Keratinocyte (primary cell): Measurements from ENCODE around the gene CCDC174.

Experiments
- EZH2 ChIP-seq: IDR thresholded peaks from one replicate; pipeline ENCODE4 v1.6.1; 2012; ENCODE audit warnings: inconsistent platforms, mild to moderate bottlenecking, low read length, moderate library complexity
- TF ChIP-seq, protein P1 (sequence below), 3 experiments: IDR thresholded peaks in 1 of 3; conservative IDR thresholded peaks in 1 of 3; optimal IDR thresholded peaks in 1 of 3; 2 replicates in 2 of 3; 3 replicates in 1 of 3; pipeline versions ENCODE3 to v1.5.1; 2011; ENCODE audit warnings: low read length in 3 of 3, mild to moderate bottlenecking in 3 of 3, moderate library complexity in 2 of 3, control low read depth in 1 of 3, inconsistent platforms in 1 of 3; ENCODE audit not compliant: insufficient read depth in 2 of 3; ENCODE audit errors: extremely low read depth in 1 of 3

- TF ChIP-seq, protein P1, sequence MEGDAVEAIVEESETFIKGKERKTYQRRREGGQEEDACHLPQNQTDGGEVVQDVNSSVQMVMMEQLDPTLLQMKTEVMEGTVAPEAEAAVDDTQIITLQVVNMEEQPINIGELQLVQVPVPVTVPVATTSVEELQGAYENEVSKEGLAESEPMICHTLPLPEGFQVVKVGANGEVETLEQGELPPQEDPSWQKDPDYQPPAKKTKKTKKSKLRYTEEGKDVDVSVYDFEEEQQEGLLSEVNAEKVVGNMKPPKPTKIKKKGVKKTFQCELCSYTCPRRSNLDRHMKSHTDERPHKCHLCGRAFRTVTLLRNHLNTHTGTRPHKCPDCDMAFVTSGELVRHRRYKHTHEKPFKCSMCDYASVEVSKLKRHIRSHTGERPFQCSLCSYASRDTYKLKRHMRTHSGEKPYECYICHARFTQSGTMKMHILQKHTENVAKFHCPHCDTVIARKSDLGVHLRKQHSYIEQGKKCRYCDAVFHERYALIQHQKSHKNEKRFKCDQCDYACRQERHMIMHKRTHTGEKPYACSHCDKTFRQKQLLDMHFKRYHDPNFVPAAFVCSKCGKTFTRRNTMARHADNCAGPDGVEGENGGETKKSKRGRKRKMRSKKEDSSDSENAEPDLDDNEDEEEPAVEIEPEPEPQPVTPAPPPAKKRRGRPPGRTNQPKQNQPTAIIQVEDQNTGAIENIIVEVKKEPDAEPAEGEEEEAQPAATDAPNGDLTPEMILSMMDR (optimal IDR thresholded peaks at IDR 0.05 in 1 of 3, IDR thresholded peaks at IDR 0.05 in 1 of 3, conservative IDR thresholded peaks at IDR 0.05 in 1 of 3; ENCODE audit: extremely low read depth in 1 of 3, insufficient read depth in 2 of 3, low read length in 3 of 3): no peak
- TF ChIP-seq EZH2: no peak
Observed at GRCh38 chr3:14622368-14622767, 29.2 kb upstream of the CCDC174 start.
